Kidney (tissue), 14 donors: Measurements from ENCODE around the gene PRR15L. TPM values are rescaled to one million over a fixed set of nuclear protein-coding genes. Genes with fewer than 3 reads are reported as not detected.

Experiments
- DNase-seq, 5 donors: peaks; one replicate each; pipeline ENCODE4 v3.0.0-alpha.2; 2013 to 2020
- FAIRE-seq: peaks from 2 replicates; lab custom pipeline; 2012; peaks lifted over from hg19 to GRCh38; lab: Jason Lieb, UNC
- H3K27ac ChIP-seq, 2 donors: one replicate each; pipeline ENCODE4 v1.7.0; 2013; ENCODE audit warnings: low read depth in 2 of 2, low read length in 2 of 2, inconsistent platforms in 1 of 2
- H3K27me3 ChIP-seq: one replicate; pipeline ENCODE4 v1.7.1; 2013; ENCODE audit warnings: low read length, inconsistent platforms; ENCODE audit not compliant: control insufficient read depth, insufficient read depth
- H3K36me3 ChIP-seq, 3 donors: one replicate each; pipeline versions ENCODE4 v1.7.0 to v1.7.1; 2013; ENCODE audit warnings: low read length in 3 of 3, control low read depth in 1 of 3, inconsistent platforms in 1 of 3; ENCODE audit not compliant: insufficient read depth in 3 of 3, control insufficient read depth in 2 of 3
- H3K4me1 ChIP-seq, 3 donors: one replicate each; pipeline versions ENCODE4 v1.7.0 to v1.7.1; 2013; ENCODE audit warnings: low read length in 3 of 3, inconsistent platforms in 1 of 3, low read depth in 1 of 3; ENCODE audit not compliant: control insufficient read depth in 2 of 3, insufficient read depth in 2 of 3
- H3K4me3 ChIP-seq, 3 donors: one replicate each; pipeline versions ENCODE4 v1.7.0 to v1.8.1; 2013; ENCODE audit warnings: low read length in 3 of 3, control low read depth in 1 of 3, inconsistent platforms in 1 of 3
- H3K9ac ChIP-seq, 3 donors: one replicate each; pipeline versions ENCODE4 v1.7.0 to v1.7.1; 2013; ENCODE audit warnings: low read length in 3 of 3, control low read depth in 1 of 3, inconsistent platforms in 1 of 3
- H3K9me3 ChIP-seq, 3 donors: one replicate each; pipeline versions ENCODE4 v1.7.0 to v1.7.1; 2013; ENCODE audit warnings: low read length in 3 of 3, control low read depth in 1 of 3, inconsistent platforms in 1 of 3; ENCODE audit not compliant: control insufficient read depth in 2 of 3, insufficient read depth in 1 of 3
- CTCF ChIP-seq: IDR thresholded peaks from 3 replicates; pipeline ENCODE4 v1.5.1; 2012; ENCODE audit warnings: mild to moderate bottlenecking, moderate library complexity, borderline replicate concordance; ENCODE audit not compliant: insufficient read depth; ENCODE audit errors: extremely low read depth
- intact Hi-C: fragments of 100-400 bp; cut with DNase I; formaldehyde crosslinking; loops from one replicate; pipeline ENCODE4 v1.11.1; 2022
- polyA plus RNA-seq: library from polyadenylated mRNA; stranded (reverse); fragments of 350-450 nt; fragmentation: Illumina TruSeq; extraction: RNeasy Lipid Tissue Mini Kit (QIAGEN cat#74804); gene quantifications from one replicate; pipeline ENCODE4 v1.2.3, GENCODE V29; 2014; ENCODE audit warnings: low read depth, low replicate concordance; ENCODE audit not compliant: insufficient read depth
- total RNA-seq: library from RNA; stranded (reverse); fragmentation: NEBNext Ultra II Directional; extraction: Animal tissue kit (Norgen Biotek cat#: 25700); gene quantifications from one replicate; pipeline ENCODE4 v1.2.1, GENCODE V29; 2021
- donor health status: control.
- donor health status: control.
- donor health status: control.
- donor health status: control.
- donor health status: control.
- donor health status: DM: yes; HTN: yes; CAD: no.
- donor health status: Normal renal cell carcinoma (clear cell type).

The PRR15L gene
- total and polyA plus RNA-seq, 2 donors from 2014 or later = 64.5 to 105 TPM

GRCh38 chr17:47986520-47986919 lies 28.8 kb upstream of the PRR15L start:
- Histone ChIP-seq H3K9ac (no peak overlapping the region), H3K27ac (no peak overlapping the region), H3K9me3 (no peaks in the 10 kb centered on the region), H3K4me3 (no peak overlapping the region), H3K27me3 (no peaks in the 10 kb centered on the region), H3K36me3 (peaks cover 0 to 12% (median 7%) of the 10 kb centered on the region in 3 donors), H3K4me1 (peaks cover 0 to 3% (median 2%) of the 10 kb centered on the region in 3 donors)
- TF ChIP-seq CTCF = no peak
- DNase-seq = no peak
- no peak for FAIRE-seq
- intact Hi-C loops = no loop called here

- intact Hi-C loops = no loop called here
- Histone ChIP-seq H3K9me3 (no peaks in the 10 kb centered on the region), H3K4me3 (no peak overlapping the region), H3K27ac (no peak overlapping the region), H3K9ac (no peak overlapping the region), H3K36me3 (peaks cover 8 to 33% (median 26%) of the 10 kb centered on the region in 3 donors), H3K27me3 (no peaks in the 10 kb centered on the region), H3K4me1 (peaks cover 0 to 3% (median 2%) of the 10 kb centered on the region in 3 donors)
- DNase-seq (no peak), FAIRE-seq (no peak)
- no peak for TF ChIP-seq CTCF
Measured at GRCh38 chr17:47983492-47984223, 26.0 kb upstream of the PRR15L start.

- no peaks in the 10 kb centered on the region for H3K27me3 ChIP-seq
- FAIRE-seq (no peak), DNase-seq (no peak)
- no peak for TF ChIP-seq CTCF
- no peaks in the 10 kb centered on the region for H3K9me3 ChIP-seq
- no peak overlapping the region for H3K27ac ChIP-seq
- no peak overlapping the region for H3K4me3 ChIP-seq
- intact Hi-C loops = no loop called here
- peaks cover 8 to 37% (median 26%) of the 10 kb centered on the region in 3 donors for H3K36me3 ChIP-seq
- H3K4me1 ChIP-seq = peaks cover 0 to 3% (median 2%) of the 10 kb centered on the region in 3 donors
- no peak overlapping the region for H3K9ac ChIP-seq
Measured at GRCh38 chr17:47982645-47983390, 25.1 kb upstream of the PRR15L start.
